DMS79 (cell line): Measurements from ENCODE around the gene FERD3L.

Source experiments
- DNase-seq: peaks from one replicate; lab custom pipeline; 2025; lab: John Stamatoyannopoulos, UW

Gene FERD3L

GRCh38 chr7:19099924-19100323 lies 45.3 kb downstream of the FERD3L start:
- DNase-seq = no peak

DNA sequence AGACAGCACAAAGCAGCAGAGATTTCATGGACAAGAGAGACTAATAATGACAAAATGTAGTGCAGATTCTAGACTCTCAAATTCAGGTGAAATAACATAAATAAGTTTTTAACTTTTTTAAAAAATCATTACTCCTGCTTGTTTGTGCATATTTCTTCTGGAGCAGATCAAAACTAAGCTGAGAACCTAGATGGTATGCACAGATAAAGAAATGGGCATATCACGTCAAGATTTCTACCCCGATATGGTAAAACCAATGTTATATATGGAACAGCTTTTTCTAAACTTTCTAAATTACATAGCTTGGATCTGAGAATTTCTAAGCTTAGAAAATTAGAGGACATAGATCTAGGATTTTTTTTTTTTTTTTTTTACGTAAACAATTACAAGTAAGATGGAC lies 46.0 kb downstream of the FERD3L start:
- DNase-seq = no peak

- DNase-seq = no peak
Measured at GRCh38 chr7:19098510-19098909, 46.7 kb downstream of the FERD3L start.

DNA sequence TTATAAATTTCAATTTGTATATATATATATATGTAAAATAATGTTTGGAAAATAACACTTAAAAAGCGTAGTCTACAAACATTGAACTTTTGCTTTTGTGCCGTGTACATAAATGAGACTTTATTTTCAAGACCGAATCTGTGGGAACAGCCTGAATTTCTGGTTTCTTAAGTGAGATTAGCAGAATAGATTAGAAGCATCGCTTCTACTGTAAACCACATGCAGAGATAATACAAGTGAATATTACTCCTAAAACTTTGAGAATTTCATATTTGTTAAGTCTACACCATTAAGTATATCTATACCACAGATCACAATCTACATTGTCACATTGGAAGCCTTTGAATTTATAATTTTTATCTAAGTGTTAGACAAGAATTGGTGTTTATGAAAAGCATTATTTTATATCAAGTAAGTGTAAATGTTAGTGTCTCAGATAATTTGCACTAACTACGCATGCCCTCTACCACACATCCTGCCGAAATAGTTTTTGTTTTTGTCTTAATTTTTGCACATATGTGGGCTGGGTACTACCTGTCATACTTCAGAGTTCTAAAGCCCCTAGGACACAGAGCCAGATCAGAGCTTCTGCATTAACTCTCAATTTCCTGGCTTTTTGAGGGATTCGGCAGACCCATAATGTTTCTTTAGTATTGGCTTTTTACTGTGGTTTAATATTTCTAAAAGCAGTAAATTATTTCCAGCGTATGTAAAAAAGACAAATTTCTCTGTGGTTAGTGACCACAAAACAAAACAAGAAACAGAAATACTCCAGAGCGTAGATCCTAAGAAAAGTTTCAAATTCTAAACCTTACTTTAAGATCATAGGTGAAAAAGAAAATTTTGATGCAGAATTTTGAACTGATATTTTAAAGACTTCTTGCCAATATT lies 47.8 kb downstream of the FERD3L start:
- DNase-seq = no peak

DNA sequence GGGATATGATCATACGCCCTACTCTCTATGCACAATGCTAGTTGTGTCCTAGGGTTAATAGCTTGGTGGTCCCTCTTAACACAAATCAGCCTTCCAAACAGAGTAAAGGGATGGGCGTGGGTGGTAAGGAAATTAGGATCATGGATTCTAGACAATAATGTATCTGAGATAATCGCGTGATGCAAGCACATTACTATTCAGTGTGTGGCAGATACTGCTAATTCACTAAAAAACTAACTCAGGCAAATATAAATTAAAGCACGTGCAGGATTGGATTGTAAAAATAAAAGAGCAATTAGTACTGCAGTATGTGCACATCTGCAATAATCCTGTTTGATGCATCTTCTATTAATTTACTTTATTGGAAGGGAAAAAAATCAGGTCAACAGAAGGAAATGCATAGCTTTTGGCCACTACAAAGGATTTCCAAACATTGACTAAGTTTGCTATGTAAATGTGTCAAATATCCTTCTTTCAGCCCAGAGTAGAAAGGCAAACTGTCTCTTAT lies 49.8 kb downstream of the FERD3L start:
- no peak for DNase-seq
